GM12801 (cell line): ENCODE measurements around the gene RHBDD3.

Source experiments
- CTCF ChIP-seq: IDR thresholded peaks from one replicate; pipeline ENCODE4 v1.5.1; 2011; ENCODE audit warnings: control low read depth; ENCODE audit not compliant: insufficient read length; ENCODE audit errors: extremely low read depth

The RHBDD3 gene

GRCh38 chr22:29212743-29213142 is 55.0 kb downstream of the RHBDD3 start:
- TF ChIP-seq CTCF = no peak

DNA sequence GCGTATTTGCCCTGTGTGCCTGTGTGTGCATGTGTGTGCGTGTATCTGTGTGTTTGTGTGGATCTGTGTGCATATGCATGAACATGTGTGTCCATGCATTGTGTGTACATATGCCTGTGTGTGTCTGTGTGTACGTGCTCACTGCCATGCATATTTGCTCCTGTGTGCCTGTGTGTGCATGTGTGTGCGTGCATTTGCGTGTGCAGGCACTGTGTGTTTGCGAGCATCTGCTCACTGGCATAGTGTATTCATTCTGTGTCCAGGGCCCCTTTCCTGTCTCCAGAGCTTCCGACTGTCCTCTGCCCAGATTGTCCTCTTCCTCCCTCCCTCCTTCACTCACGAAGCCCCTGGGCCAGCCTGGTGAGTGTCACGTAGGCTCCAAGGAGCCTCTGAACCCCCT is 56.3 kb downstream of the RHBDD3 start:
- TF ChIP-seq CTCF = no peak

DNA sequence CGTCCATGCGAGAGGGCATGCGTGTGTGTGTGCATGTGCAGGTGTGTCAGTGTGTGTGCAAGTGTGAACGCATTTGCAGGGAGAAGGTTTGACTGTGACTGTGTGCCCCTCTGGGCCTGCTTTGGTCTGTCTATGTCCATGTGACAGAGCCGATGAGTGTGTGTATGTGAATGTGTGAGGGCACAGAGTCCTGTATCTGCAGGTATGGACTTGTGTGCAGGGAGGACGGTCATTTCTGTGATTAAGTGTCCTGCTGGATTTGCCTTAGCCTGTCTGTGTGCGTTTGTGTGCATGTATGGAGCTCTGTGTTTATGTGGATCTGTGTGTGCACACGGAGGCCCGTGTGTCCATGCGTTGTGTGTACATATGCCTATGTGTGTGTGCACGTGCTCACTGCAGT is 56.7 kb downstream of the RHBDD3 start:
- TF ChIP-seq CTCF = no peak
